Measurements from ENCODE around the gene MERTK.
"Not testable (repeated sequence)": the region's sequence is repeated elsewhere in the genome, so short reads cannot be mapped to it uniquely, and the experiment has no call there.

DNA sequence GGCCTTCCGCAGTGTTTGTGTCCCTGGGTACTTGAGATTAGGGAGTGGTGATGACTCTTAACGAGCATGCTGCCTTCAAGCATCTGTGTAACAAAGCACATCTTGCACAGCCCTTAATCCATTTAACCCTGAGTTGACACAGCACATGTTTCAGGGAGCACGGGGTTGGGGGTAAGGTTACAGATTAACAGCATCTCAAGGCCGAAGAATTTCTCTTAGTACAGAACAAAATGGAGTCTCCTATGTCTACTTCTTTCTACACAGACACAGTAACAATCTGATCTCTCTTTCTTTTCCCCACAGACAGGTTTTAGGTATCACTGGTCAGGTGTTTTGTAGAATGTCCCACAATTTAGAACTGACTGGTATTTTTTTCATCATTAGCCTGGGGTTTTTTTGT, 65.1 kb downstream of the MERTK start:
- TF ChIP-seq SIN3A (IDR thresholded peaks at IDR 0.05; ENCODE audit: borderline replicate concordance, insufficient read depth, low read depth, low read length); TCF7L2 (IDR thresholded peaks at IDR 0.05; ENCODE audit: low read depth, low read length); POLR2AphosphoS5 (IDR thresholded peaks at IDR 0.05; ENCODE audit: low read depth, low read length): not testable (repeated sequence)
- TF ChIP-seq, protein P1, sequence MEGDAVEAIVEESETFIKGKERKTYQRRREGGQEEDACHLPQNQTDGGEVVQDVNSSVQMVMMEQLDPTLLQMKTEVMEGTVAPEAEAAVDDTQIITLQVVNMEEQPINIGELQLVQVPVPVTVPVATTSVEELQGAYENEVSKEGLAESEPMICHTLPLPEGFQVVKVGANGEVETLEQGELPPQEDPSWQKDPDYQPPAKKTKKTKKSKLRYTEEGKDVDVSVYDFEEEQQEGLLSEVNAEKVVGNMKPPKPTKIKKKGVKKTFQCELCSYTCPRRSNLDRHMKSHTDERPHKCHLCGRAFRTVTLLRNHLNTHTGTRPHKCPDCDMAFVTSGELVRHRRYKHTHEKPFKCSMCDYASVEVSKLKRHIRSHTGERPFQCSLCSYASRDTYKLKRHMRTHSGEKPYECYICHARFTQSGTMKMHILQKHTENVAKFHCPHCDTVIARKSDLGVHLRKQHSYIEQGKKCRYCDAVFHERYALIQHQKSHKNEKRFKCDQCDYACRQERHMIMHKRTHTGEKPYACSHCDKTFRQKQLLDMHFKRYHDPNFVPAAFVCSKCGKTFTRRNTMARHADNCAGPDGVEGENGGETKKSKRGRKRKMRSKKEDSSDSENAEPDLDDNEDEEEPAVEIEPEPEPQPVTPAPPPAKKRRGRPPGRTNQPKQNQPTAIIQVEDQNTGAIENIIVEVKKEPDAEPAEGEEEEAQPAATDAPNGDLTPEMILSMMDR (IDR thresholded peaks at IDR 0.05), result not testable (repeated sequence)
